Measurements from ENCODE around the gene LPP. TPM values are rescaled to one million over a fixed set of nuclear protein-coding genes. Genes with fewer than 3 reads are reported as not detected.

LPP gene
- total RNA-seq, 1 donor from 2014 or later = 1,791 TPM

DNA sequence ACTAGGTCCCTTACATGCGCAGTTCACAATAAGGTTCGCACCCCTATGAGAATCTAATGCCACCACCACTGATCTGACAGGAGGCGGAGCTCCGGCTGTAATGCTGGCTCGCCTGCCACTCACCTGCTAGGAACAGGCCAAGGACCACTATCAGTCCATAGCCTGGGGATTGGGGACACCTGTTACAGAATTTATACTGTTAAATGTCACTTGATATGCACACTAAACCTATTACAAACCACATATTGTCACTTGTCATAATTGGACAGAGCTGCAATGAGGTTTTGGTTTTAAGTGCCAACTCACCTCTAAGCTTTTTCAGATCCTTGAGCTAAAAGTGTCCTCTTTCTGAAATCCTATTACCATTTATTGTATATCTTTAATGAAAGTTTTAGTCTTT lies 509.9 kb downstream of the LPP start:
- intact Hi-C loops (cut with DNase I) = no loop called here
- Histone ChIP-seq H3K36me3 (no peaks in the 10 kb centered on the region), H3K27me3 (no peaks in the 10 kb centered on the region), H3K4me1 (peaks cover under 1 to 15% of the 10 kb centered on the region in 2 donors), H3K9me3 (no peaks in the 10 kb centered on the region), H3K4me3 (no peak overlapping the region), H3K27ac (no peak overlapping the region)
- DNase-seq (ENCODE audit: low spot score in 2 of 2) = no peak
- TF ChIP-seq, protein P1, sequence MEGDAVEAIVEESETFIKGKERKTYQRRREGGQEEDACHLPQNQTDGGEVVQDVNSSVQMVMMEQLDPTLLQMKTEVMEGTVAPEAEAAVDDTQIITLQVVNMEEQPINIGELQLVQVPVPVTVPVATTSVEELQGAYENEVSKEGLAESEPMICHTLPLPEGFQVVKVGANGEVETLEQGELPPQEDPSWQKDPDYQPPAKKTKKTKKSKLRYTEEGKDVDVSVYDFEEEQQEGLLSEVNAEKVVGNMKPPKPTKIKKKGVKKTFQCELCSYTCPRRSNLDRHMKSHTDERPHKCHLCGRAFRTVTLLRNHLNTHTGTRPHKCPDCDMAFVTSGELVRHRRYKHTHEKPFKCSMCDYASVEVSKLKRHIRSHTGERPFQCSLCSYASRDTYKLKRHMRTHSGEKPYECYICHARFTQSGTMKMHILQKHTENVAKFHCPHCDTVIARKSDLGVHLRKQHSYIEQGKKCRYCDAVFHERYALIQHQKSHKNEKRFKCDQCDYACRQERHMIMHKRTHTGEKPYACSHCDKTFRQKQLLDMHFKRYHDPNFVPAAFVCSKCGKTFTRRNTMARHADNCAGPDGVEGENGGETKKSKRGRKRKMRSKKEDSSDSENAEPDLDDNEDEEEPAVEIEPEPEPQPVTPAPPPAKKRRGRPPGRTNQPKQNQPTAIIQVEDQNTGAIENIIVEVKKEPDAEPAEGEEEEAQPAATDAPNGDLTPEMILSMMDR (IDR thresholded peaks at IDR 0.05) = no peak

DNA sequence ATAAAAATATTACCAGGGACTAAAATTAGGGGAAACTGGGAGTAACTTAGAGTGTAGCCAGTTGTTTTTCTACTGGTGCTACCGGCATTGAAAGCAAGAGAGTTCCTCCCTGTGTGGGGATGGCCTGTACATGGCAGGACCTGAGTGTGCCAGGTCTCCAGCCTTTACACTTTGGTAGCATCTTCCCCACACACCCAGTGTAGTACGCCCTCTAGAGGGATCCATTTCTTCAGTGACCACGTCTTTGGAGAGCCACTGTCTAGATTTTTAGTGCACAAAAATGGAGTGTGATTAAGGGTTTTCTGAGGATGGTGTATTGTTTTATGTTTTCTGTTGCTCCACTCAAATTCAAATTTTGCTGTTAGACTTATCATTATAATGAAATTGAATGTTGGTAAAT lies 510.8 kb downstream of the LPP start:
- H3K4me3 ChIP-seq = no peak overlapping the region
- H3K36me3 ChIP-seq = no peaks in the 10 kb centered on the region
- no peak overlapping the region for H3K27ac ChIP-seq
- intact Hi-C loops (cut with DNase I) = no loop called here
- TF ChIP-seq, protein P1 (IDR thresholded peaks at IDR 0.05) = no peak
- H3K27me3 ChIP-seq = no peaks in the 10 kb centered on the region
- H3K4me1 ChIP-seq = peaks cover 0 to 9% of the 10 kb centered on the region in 2 donors
- no peaks in the 10 kb centered on the region for H3K9me3 ChIP-seq
- no peak for DNase-seq (ENCODE audit: low spot score in 2 of 2)

DNA sequence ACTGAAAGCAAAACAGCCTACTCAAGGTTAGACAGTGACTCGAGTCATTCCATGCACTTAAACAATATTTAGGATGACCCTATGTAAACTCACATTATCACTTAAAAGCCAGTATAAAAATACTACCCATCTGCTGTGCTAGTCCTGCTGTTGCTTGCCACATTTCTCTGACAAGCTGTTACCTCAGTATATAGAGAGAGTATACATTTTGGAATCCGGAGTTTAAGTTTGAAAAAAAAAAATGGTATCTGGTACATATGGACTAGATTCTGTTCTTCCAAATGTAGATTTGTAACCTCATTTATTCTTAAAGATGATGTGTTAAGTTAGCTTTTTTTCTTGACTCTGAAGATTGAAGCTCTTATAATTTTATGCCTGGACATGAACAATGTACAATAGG lies 514.0 kb downstream of the LPP start:
- Histone ChIP-seq H3K9me3 (no peaks in the 10 kb centered on the region), H3K36me3 (no peaks in the 10 kb centered on the region), H3K27ac (no peak overlapping the region), H3K4me1 (peaks cover 7 to 16% of the 10 kb centered on the region in 2 donors), H3K4me3 (no peak overlapping the region), H3K27me3 (no peaks in the 10 kb centered on the region)
- intact Hi-C loops (cut with DNase I) = no loop called here
- DNase-seq (ENCODE audit: low spot score in 2 of 2) = no peak
- TF ChIP-seq, protein P1 (IDR thresholded peaks at IDR 0.05) = no peak

DNA sequence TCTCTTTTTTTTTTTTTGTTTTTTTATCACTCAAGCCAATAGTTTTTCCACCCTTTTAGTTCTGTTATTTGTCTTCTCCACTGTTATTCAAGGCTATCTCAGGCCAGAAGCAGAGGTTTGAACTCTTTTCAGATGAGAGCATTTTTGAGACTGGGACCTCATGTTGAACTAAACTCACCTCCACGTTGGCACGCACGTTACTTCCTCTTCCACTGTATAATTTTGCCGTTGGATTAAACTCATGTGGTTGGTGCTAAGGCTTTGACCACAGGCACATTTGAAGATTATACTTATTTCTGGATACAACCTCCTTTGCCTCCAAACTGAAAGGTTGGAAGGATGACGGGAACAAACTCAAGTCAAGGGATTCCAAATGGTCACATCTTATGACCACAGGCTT lies 516.5 kb downstream of the LPP start:
- no peak overlapping the region for H3K4me3 ChIP-seq
- H3K27ac ChIP-seq = no peak overlapping the region
- peaks cover 13 to 21% of the 10 kb centered on the region in 2 donors for H3K4me1 ChIP-seq
- no peaks in the 10 kb centered on the region for H3K36me3 ChIP-seq
- no peak for DNase-seq (ENCODE audit: low spot score in 2 of 2)
- intact Hi-C loops (cut with DNase I) = no loop called here
- TF ChIP-seq, protein P1 (IDR thresholded peaks at IDR 0.05) = no peak
- H3K27me3 ChIP-seq = no peaks in the 10 kb centered on the region
- H3K9me3 ChIP-seq = no peaks in the 10 kb centered on the region

DNA sequence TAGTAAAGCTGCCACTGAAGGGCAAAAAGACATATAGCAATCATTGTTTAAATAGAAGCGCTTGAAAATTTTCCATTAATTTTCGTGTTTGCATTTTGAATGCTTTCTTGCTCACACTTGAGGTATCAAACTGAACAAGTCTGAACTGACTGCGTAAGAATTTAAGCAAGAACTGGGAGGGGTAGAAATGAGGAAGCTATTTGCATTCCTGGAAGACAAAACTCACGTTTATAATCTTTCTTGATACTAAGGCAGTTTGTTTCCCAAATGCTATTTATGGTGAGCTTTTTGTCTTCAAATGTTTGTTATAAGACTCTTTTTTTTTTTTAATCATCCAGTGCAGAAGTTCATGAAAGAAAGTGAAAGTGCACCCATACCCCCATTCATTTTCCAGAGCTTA lies 518.0 kb downstream of the LPP start:
- no peaks in the 10 kb centered on the region for H3K27me3 ChIP-seq
- H3K36me3 ChIP-seq = no peaks in the 10 kb centered on the region
- TF ChIP-seq, protein P1 (IDR thresholded peaks at IDR 0.05) = no peak
- peak overlapping the region in 1 of 2 donors; percentile 18 for H3K4me3 ChIP-seq
- peaks cover 13 to 21% of the 10 kb centered on the region in 2 donors for H3K4me1 ChIP-seq
- no peaks in the 10 kb centered on the region for H3K9me3 ChIP-seq
- intact Hi-C loops (cut with DNase I) = no loop called here
- no peak for DNase-seq (ENCODE audit: low spot score in 2 of 2)
- no peak overlapping the region for H3K27ac ChIP-seq

DNA sequence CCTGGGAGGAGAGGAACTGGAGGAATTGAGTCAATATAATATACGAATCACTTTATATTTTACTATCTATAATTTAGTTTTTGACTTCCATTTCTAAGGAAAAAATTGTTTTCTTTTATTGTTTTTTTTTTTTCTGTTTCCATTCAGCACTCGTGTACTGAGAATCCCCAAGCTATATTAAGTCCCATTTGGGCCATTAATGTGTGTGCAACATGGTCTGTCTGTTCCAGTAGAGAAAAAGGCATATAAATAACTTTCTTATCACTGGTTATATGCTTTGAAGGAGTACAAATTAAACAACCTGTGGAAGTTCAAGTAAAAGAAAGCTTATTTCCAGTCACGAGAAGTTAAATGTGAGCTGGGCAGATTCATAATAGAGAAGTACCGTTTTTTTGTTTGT lies 518.9 kb downstream of the LPP start:
- Histone ChIP-seq H3K9me3 (no peaks in the 10 kb centered on the region), H3K4me1 (peaks cover 13 to 19% of the 10 kb centered on the region in 2 donors), H3K36me3 (no peaks in the 10 kb centered on the region), H3K4me3 (no peak overlapping the region), H3K27me3 (no peaks in the 10 kb centered on the region), H3K27ac (peak overlapping the region in 1 of 2 donors; percentile 11)
- DNase-seq (ENCODE audit: low spot score in 2 of 2) = no peak
- intact Hi-C loops (cut with DNase I) = no loop called here
- TF ChIP-seq, protein P1 (IDR thresholded peaks at IDR 0.05) = no peak
